Measurements from ENCODE around the gene SUV39H2.
"Not testable (repeated sequence)": the region's sequence is repeated elsewhere in the genome, so short reads cannot be mapped to it uniquely, and the experiment has no call there.

The SUV39H2 gene

DNA sequence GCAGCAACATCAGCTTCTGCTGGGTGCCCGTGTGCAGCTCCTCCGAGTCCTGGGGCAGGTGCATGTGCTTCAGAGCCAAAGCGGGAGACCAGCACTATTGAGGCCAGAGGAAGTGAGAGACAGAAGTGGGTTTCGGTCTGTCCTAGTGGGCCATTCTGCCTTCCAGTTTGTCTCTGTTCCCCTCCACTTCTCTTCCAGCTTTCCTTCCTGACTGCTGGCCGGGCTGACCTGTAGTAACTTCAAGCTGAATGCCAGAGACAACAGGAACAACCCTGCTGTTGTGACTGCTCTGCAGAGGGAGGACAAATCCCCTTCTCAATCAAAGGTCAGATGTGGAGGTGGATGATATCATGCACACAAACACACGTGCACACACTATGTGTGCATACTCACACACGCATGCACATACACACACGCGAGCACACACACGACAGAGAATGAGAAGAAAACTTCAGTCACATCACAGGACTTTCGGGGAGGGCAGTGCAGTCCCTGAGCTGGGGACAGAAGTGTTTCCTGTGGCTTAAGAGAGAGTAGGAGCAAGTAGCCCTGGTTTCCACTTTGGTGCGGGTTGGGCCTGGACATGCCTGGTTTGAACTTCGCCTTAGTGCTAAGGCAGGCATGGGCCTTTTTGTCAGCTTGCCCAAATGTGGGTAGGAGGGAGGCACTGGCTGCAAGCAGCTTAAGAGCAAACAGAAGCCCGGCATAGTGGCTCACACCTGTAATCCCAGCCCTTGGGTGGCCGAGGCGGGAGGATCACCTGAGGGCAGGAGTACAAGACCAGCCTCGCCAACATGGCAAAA, 63.7 kb downstream of the SUV39H2 start:
- not testable (repeated sequence) for H3K4me3 Mint-ChIP-seq, H3K27me3 Mint-ChIP-seq, H3K9me3 Mint-ChIP-seq, ATAC-seq, DNase-seq, H3K4me1 Mint-ChIP-seq
- peak overlapping the region in 1 of 2 donors; percentile 2 for H3K27ac Mint-ChIP-seq

DNA sequence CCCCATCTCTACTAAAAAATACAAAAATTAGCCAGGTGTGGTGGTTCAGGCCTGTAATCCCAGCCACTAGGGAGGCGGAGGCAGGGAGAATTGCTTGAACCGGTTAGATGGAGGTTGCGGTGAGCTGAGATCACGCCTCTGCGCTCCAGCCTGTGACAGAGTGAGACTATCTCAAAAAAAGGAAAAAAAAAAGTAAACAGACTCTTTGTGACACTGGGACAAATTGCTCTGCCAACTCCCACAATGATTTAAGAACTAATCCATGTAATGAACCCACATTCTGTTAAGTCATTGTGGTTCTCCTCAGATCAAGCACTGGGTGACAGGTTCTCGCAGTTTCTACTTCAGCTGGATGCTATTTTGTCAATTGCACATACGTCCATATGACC, 64.3 kb downstream of the SUV39H2 start:
- not testable (repeated sequence) for H3K9me3 Mint-ChIP-seq, ATAC-seq, H3K27me3 Mint-ChIP-seq, H3K4me1 Mint-ChIP-seq, H3K4me3 Mint-ChIP-seq, DNase-seq
- H3K27ac Mint-ChIP-seq: peak overlapping the region in 1 of 2 donors; percentile 71

GRCh38 chr10:14945108-14945507, 66.4 kb downstream of the SUV39H2 start:
- Mint-ChIP-seq H3K27ac (no peak overlapping the region), H3K4me3 (no peak overlapping the region), H3K4me1 (peaks cover 11% of the 10 kb centered on the region), H3K9me3 (no peaks in the 10 kb centered on the region), H3K27me3 (no peaks in the 10 kb centered on the region)
- DNase-seq (no peak), ATAC-seq (no peak)

DNA sequence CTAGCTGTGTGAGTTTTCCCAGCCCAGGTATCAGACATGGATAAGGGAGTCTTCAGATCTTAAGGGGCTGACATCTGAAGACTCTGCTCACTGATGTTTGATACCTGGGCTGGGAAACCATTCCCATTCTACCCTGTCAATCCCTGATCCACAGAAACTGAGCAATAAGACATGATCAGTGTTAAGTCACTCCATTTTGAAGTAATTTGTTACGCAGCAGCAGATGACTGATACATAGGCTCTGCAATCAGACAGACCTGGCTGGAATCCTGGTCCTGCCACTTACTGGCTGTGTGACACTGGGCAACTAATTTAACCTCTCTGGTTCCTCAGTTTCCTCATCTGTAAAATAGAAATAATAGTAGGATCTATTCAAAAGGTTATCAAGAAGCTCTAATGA, 68.6 kb downstream of the SUV39H2 start:
- H3K27ac Mint-ChIP-seq: no peak overlapping the region
- no peak for DNase-seq
- no peaks in the 10 kb centered on the region for H3K9me3 Mint-ChIP-seq
- H3K4me1 Mint-ChIP-seq: peaks cover 31% of the 10 kb centered on the region
- H3K4me3 Mint-ChIP-seq: no peak overlapping the region
- no peak for ATAC-seq
- no peaks in the 10 kb centered on the region for H3K27me3 Mint-ChIP-seq

DNA sequence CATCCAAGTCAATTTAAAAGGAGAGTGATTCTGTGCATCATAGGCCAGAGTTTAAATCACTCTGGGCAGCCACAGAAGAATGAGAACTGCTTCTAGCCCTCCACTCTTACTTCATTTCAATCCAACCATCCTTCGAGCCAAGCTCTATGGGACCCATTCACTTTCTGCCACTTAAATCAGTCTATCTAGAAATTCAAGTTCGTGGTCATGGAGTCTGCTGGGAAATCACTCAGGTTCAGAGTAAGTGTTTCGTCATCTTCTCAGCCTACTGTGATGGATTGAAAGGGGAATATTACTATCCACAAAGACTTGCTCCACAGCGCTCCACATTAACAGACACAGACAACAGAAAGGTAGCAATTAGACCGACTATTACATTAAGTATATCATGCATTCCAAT, 70.6 kb downstream of the SUV39H2 start:
- Mint-ChIP-seq H3K27me3 (no peaks in the 10 kb centered on the region), H3K4me3 (no peak overlapping the region), H3K9me3 (no peaks in the 10 kb centered on the region), H3K4me1 (peaks cover 42% of the 10 kb centered on the region), H3K27ac (no peak overlapping the region)
- ATAC-seq (no peak), DNase-seq (no peak)

GRCh38 chr10:14952851-14953423, 74.3 kb downstream of the SUV39H2 start:
- no peak for DNase-seq
- no peaks in the 10 kb centered on the region for H3K27me3 Mint-ChIP-seq
- peaks cover 70% of the 10 kb centered on the region for H3K4me1 Mint-ChIP-seq
- peak overlapping the region; percentile 88 to 96 for H3K4me3 Mint-ChIP-seq
- peak overlapping the region in 1 of 2 donors; percentile 99 for H3K27ac Mint-ChIP-seq
- H3K9me3 Mint-ChIP-seq: no peaks in the 10 kb centered on the region
- no peak for ATAC-seq

- peak overlapping the region; percentile 99 for H3K27ac Mint-ChIP-seq
- no peaks in the 10 kb centered on the region for H3K27me3 Mint-ChIP-seq
- peak overlapping the region; percentile 88 to 96 for H3K4me3 Mint-ChIP-seq
- H3K9me3 Mint-ChIP-seq: no peaks in the 10 kb centered on the region
- ATAC-seq (peak; percentile 64), DNase-seq (no peak)
- peaks cover 76% of the 10 kb centered on the region for H3K4me1 Mint-ChIP-seq
These were observed 74.8 kb downstream of the SUV39H2 start for GRCh38 chr10:14953424-14954000.
